Peyer's patch (tissue), 4 donors: ENCODE measurements around the gene GRIK3.

ENCODE experiments used
- CTCF ChIP-seq, 6 experiments: fragments of 450-650 bp in 4 of 6; fragments of 200-600 bp in 2 of 6; sonication (generic) in 1 of 6; IDR thresholded peaks; one replicate each; pipeline ENCODE4 v1.5.1; 2017 to 2019; ENCODE audit warnings: antibody characterized with exemption in 6 of 6, mild to moderate bottlenecking in 3 of 6, moderate library complexity in 1 of 6
- POLR2A ChIP-seq, 2 donors: fragments of 450-650 bp; IDR thresholded peaks; one replicate each; pipeline ENCODE4 v1.5.1; 2017; ENCODE audit warnings: antibody characterized with exemption in 2 of 2, mild to moderate bottlenecking in 2 of 2, moderate library complexity in 2 of 2

GRCh38 chr1:36864823-36865601, 169.3 kb downstream of the GRIK3 start:
- no peak for TF ChIP-seq POLR2A (IDR thresholded peaks at IDR 0.05)
- TF ChIP-seq CTCF (IDR thresholded peaks at IDR 0.05): no peak
